Coronary artery (tissue), 2 donors: ENCODE results near the gene GOLGA2.
A peak's percentile ranks its signal among the peaks of the same experiment; 100 is the strongest.
"Not testable (repeated sequence)": the region's sequence is repeated elsewhere in the genome, so short reads cannot be mapped to it uniquely, and the experiment has no call there.

Source experiments
- DNase-seq: peaks from one replicate; pipeline ENCODE4 v3.0.0-alpha.2; 2017; ENCODE audit warnings: low spot score
- H3K27ac ChIP-seq, 2 donors: fragments of 200-600 bp; sonication (generic); one replicate each; pipeline ENCODE4 v1.5.1; 2016 to 2019
- H3K4me3 ChIP-seq: fragments of 200-600 bp; sonication (generic); 2 replicates; pipeline ENCODE4 v1.5.1; 2016; ENCODE audit warnings: mild to moderate bottlenecking, moderate library complexity
- CTCF ChIP-seq: fragments of 200-600 bp; sonication (generic); IDR thresholded peaks from one replicate; pipeline ENCODE4 v1.5.1; 2019; ENCODE audit warnings: antibody characterized with exemption

Gene GOLGA2

GRCh38 chr9:128280084-128280622, 4.3 kb upstream of the GOLGA2 start:
- TF ChIP-seq CTCF, result no peak
- no peak for DNase-seq
- Histone ChIP-seq H3K4me3 (no peak overlapping the region), H3K27ac (no peak overlapping the region)

GRCh38 chr9:128279088-128280073, 3.6 kb upstream of the GOLGA2 start:
- H3K27ac ChIP-seq, result not testable (repeated sequence)

GRCh38 chr9:128276574-128277270, 915 bp upstream of the GOLGA2 start:
- peak overlapping the region; percentile 83 for H3K4me3 ChIP-seq
- no peak for TF ChIP-seq CTCF
- peak overlapping the region; percentile 86 to 87 for H3K27ac ChIP-seq
- DNase-seq, result peak; percentile 79

More at GRCh38 chr9:128279088-128280073, 3.6 kb upstream of the GOLGA2 start:
- not testable (repeated sequence) for DNase-seq, H3K4me3 ChIP-seq

- peak; percentile 99 for DNase-seq
- Histone ChIP-seq H3K27ac (peak within 1 kb of the TSS; percentile 91), H3K4me3 (peak within 1 kb of the TSS; percentile 83)
- TF ChIP-seq CTCF, result no peak
These were observed 284 bp upstream of the GOLGA2 start, which contains the start of gene SWI5 for GRCh38 chr9:128276008-128276573. SWI5 (plus strand) TSS chr9:128276276.

- DNase-seq, result no peak
- Histone ChIP-seq H3K4me3 (peak overlapping the region; percentile 83), H3K27ac (peak overlapping the region; percentile 91)
These were observed 1.6 kb downstream of the GOLGA2 start for GRCh38 chr9:128274245-128274644.

GRCh38 chr9:128271512-128271911, 4.3 kb downstream of the GOLGA2 start:
- DNase-seq, result no peak
- H3K4me3 ChIP-seq, result no peak overlapping the region
- no peak for TF ChIP-seq CTCF
- no peak overlapping the region for H3K27ac ChIP-seq

More at GRCh38 chr9:128274245-128274644, 1.6 kb downstream of the GOLGA2 start:
- no peak for TF ChIP-seq CTCF

- no peak for DNase-seq
- no peak overlapping the region for H3K27ac ChIP-seq
- H3K4me3 ChIP-seq, result no peak overlapping the region
- no peak for TF ChIP-seq CTCF
These were observed 4.7 kb downstream of the GOLGA2 start for GRCh38 chr9:128271112-128271511.
